Liver (tissue), 9 donors: ENCODE data around the gene AP5Z1. TPM values are rescaled to one million over a fixed set of nuclear protein-coding genes. Genes with fewer than 3 reads are reported as not detected.

Source experiments
- DNase-seq: peaks from one replicate; pipeline ENCODE4 v3.0.0-alpha.2; 2017; ENCODE audit warnings: low spot score
- H3K27ac ChIP-seq, 2 donors: one replicate each; pipeline ENCODE4 v1.7.0; 2013; ENCODE audit warnings: inconsistent platforms in 2 of 2, low read length in 2 of 2, control low read depth in 1 of 2, low read depth in 1 of 2, mild to moderate bottlenecking in 1 of 2
- H3K27me3 ChIP-seq, 4 donors: one replicate each; pipeline versions ENCODE4 v1.6.1 to v1.7.0; 2013; ENCODE audit warnings: low read length in 3 of 4, inconsistent platforms in 1 of 4, mild to moderate bottlenecking in 1 of 4, moderate library complexity in 1 of 4; ENCODE audit not compliant: control insufficient read depth in 4 of 4, insufficient read depth in 4 of 4
- H3K36me3 ChIP-seq, 4 donors: one replicate each; pipeline versions ENCODE4 v1.6.1 to v1.7.0; 2013; ENCODE audit warnings: low read length in 3 of 4, mild to moderate bottlenecking in 3 of 4, low read depth in 1 of 4, moderate library complexity in 1 of 4; ENCODE audit not compliant: control insufficient read depth in 4 of 4, insufficient read depth in 3 of 4
- H3K4me1 ChIP-seq, 4 donors: one replicate each; pipeline versions ENCODE4 v1.6.1 to v1.7.0; 2013; ENCODE audit warnings: low read length in 3 of 4, mild to moderate bottlenecking in 3 of 4, moderate library complexity in 1 of 4; ENCODE audit not compliant: control insufficient read depth in 4 of 4, insufficient read depth in 4 of 4
- H3K4me3 ChIP-seq, 3 donors: one replicate each; pipeline versions ENCODE4 v1.6.1 to v1.7.0; 2013; ENCODE audit warnings: low read length in 3 of 3, control low read depth in 1 of 3, low read depth in 1 of 3, mild to moderate bottlenecking in 1 of 3
- H3K9ac ChIP-seq, 2 donors: one replicate each; pipeline ENCODE4 v1.7.0; 2013; ENCODE audit warnings: low read length in 2 of 2, mild to moderate bottlenecking in 2 of 2, moderate library complexity in 2 of 2, control low read depth in 1 of 2, low read depth in 1 of 2
- H3K9me3 ChIP-seq, 4 donors: one replicate each; pipeline versions ENCODE4 v1.6.1 to v1.7.0; 2013; ENCODE audit warnings: low read length in 3 of 4; ENCODE audit not compliant: control insufficient read depth in 4 of 4
- ATF3 ChIP-seq: IDR thresholded peaks from 2 replicates; pipeline ENCODE4 v1.6.1; 2016; ENCODE audit warnings: antibody characterized with exemption
- CTCF ChIP-seq: fragments of 150-350 bp; IDR thresholded peaks from 2 replicates; pipeline ENCODE4 v1.5.1; 2017; ENCODE audit warnings: improper control_type of control experiment, low read depth, low read length; ENCODE audit not compliant: missing input control
- EGR1 ChIP-seq, 2 donors: IDR thresholded peaks; 2 replicates each; pipeline ENCODE4 v1.6.1; 2016 to 2018; ENCODE audit warnings: antibody characterized with exemption in 2 of 2, low read depth in 2 of 2
- FOXA1 ChIP-seq: IDR thresholded peaks from 2 replicates; pipeline ENCODE4 v1.6.1; 2016; ENCODE audit warnings: antibody characterized with exemption
- GABPA ChIP-seq, 2 donors: IDR thresholded peaks in 1 of 2; conservative IDR thresholded peaks in 1 of 2; 2 replicates each; pipeline ENCODE4 v1.6.1; 2016; ENCODE audit warnings: antibody characterized with exemption in 2 of 2, mild to moderate bottlenecking in 1 of 2, moderate library complexity in 1 of 2
- HNF4G ChIP-seq: IDR thresholded peaks from 2 replicates; pipeline ENCODE4 v1.6.1; 2016; ENCODE audit warnings: antibody characterized with exemption
- JUND ChIP-seq, 2 donors: IDR thresholded peaks; 2 replicates each; pipeline ENCODE4 v1.6.1; 2016; ENCODE audit warnings: antibody characterized with exemption in 2 of 2
- MAX ChIP-seq: IDR thresholded peaks from 2 replicates; pipeline ENCODE4 v1.6.1; 2016; ENCODE audit warnings: antibody characterized with exemption
- NR2F2 ChIP-seq: IDR thresholded peaks from 2 replicates; pipeline ENCODE4 v1.6.1; 2016; ENCODE audit warnings: antibody characterized with exemption
- RAD21 ChIP-seq, 2 donors: IDR thresholded peaks; 2 replicates each; pipeline ENCODE4 v1.6.1; 2016; ENCODE audit warnings: antibody characterized with exemption in 2 of 2, mild to moderate bottlenecking in 2 of 2
- REST ChIP-seq: IDR thresholded peaks from 2 replicates; pipeline ENCODE4 v1.6.1; 2016; ENCODE audit warnings: antibody characterized with exemption, mild to moderate bottlenecking
- RXRA ChIP-seq, 2 donors: IDR thresholded peaks; 2 replicates each; pipeline ENCODE4 v1.6.1; 2017 to 2018; ENCODE audit warnings: antibody characterized with exemption in 2 of 2, mild to moderate bottlenecking in 1 of 2
- SP1 ChIP-seq: IDR thresholded peaks from 2 replicates; pipeline ENCODE4 v1.6.1; 2018; ENCODE audit warnings: antibody characterized with exemption, mild to moderate bottlenecking
- TAF1 ChIP-seq: conservative IDR thresholded peaks from 2 replicates; pipeline ENCODE4 v1.6.1; 2016; ENCODE audit warnings: antibody characterized with exemption, mild to moderate bottlenecking
- YY1 ChIP-seq: IDR thresholded peaks from 2 replicates; pipeline ENCODE4 v1.6.1; 2016; ENCODE audit warnings: antibody characterized with exemption, mild to moderate bottlenecking
- WGBS: extraction: QIAGEN DNeasy Blood & Tissue Kit; methylation state at CpG from one replicate; pipeline ENCODE4 v1.1.7; 2013; 5-methylcytosine and 5-hydroxymethylcytosine counted together
- polyA plus RNA-seq, 2 donors: library from polyadenylated mRNA; stranded (reverse) in 1 of 2; unstranded in 1 of 2; fragments of 200-250 nt in 1 of 2; fragments of >200 nt in 1 of 2; fragmentation: Nextera tagmentation in 1 of 2; extraction: Ambion mirVana in 1 of 2; gene quantifications; one replicate each; pipeline versions ENCODE4 v1.2.1 to v1.2.3, GENCODE V29; 2013 to 2015
- total RNA-seq, 2 donors: library from RNA; depleted of rRNA; stranded (reverse); fragments of >200 nt; gene quantifications; one replicate each; pipeline ENCODE4 v1.2.3, GENCODE V29; 2014
- TF ChIP-seq, protein P1 (sequence below): IDR thresholded peaks from 2 replicates; pipeline ENCODE4 v1.6.1; 2016; ENCODE audit warnings: antibody characterized with exemption
- donor health status: healthy.
- donor health status: healthy.
- donor health status: healthy.
- donor health status: healthy.
- donor health status: healthy.

The AP5Z1 gene
- total and polyA plus RNA-seq, 4 donors = 10.2 to 16.0 (median 14.2) TPM

DNA sequence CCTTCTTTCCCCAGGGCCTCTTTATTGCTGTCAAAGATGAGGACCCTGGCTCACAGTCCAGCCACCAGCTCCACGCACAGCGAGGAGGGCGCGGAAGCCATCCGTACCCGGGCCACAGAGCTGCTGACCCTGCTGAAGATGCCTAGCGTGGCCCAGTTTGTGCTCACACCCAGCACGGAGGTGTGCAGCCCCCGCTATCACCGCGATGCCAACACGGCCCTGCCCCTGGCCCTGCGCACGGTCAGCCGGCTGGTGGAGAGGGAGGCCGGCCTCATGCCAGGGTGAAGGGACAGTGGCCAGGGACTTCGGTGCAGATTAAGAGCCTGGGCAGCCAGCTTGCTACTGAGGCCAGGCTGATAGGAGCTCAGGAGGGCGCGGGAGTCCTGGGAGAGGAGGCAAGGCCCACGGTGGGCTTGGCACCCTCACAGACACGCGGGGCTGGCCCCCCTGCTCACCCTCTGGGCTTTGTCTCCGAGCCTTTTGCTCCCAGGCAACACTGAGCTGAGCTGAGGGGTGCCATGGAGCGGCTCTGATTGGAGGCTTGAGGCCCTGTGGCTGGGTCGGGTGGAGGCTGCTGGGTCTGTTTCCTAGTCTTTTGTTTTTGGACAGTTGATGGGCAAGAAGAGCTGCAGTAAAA, 15.8 kb downstream of the AP5Z1 start:
- Histone ChIP-seq H3K4me3 (no peak overlapping the region), H3K36me3 (peaks cover 12 to 55% (median 21%) of the 10 kb centered on the region in 4 donors), H3K27me3 (no peaks in the 10 kb centered on the region), H3K27ac (no peak overlapping the region), H3K9ac (no peak overlapping the region), H3K9me3 (no peaks in the 10 kb centered on the region), H3K4me1 (peaks cover 0 to 3% (median 0%) of the 10 kb centered on the region in 4 donors)
- TF ChIP-seq MAX (no peak), ATF3 (no peak), EGR1 (IDR thresholded peaks at IDR 0.05; ENCODE audit: low read depth in 2 of 2) (no peak), RXRA (IDR thresholded peaks at IDR 0.05) (no peak), FOXA1 (no peak), SP1 (no peak), TAF1 (no peak)
- TF ChIP-seq, protein P1, sequence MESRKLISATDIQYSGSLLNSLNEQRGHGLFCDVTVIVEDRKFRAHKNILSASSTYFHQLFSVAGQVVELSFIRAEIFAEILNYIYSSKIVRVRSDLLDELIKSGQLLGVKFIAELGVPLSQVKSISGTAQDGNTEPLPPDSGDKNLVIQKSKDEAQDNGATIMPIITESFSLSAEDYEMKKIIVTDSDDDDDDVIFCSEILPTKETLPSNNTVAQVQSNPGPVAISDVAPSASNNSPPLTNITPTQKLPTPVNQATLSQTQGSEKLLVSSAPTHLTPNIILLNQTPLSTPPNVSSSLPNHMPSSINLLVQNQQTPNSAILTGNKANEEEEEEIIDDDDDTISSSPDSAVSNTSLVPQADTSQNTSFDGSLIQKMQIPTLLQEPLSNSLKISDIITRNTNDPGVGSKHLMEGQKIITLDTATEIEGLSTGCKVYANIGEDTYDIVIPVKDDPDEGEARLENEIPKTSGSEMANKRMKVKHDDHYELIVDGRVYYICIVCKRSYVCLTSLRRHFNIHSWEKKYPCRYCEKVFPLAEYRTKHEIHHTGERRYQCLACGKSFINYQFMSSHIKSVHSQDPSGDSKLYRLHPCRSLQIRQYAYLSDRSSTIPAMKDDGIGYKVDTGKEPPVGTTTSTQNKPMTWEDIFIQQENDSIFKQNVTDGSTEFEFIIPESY = no peak
- no peak for DNase-seq
- WGBS = 97% methylated on average over 25 of the region's 25 CpGs

DNA sequence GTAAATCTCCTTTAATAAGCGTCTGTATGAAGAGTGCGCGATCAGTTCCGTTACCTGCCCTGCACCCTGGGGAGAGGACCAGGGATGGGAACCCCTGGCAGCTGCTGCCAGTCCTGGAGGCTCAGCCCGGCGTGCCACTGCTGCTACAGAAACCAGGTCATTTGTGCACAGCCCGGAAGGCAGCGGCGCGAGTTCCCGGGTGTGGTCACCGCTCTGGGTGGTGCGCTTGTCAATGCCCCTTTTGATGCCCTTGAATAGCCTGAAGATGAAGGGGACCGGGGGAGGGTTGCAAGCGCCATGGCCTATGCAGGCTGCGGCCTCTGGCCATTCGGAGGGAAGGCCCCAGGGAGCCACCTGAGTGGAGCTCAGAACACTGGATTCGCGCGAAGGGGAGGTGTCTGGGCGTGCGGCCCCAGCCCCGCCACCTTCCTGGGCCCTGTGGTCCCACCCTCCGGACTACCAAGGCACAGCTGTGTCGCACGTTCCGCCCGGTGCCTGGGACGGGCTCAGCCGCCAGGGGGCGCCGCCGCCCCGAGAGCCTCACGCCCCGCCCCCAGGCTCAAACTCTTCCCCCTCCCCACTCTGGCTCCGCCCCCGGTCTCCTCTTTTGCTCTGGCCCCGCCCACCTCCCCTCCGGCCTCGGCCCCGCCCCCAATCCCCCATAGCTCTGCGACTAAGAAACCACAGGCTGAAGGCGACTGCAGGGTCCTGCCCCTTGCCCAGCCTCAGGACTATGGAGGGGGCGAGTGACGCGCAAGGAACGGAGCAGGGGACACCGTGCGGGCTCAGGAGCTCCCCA, 16.5 kb downstream of the AP5Z1 start:
- Histone ChIP-seq H3K36me3 (peaks cover 10 to 47% (median 19%) of the 10 kb centered on the region in 4 donors), H3K4me3 (no peak overlapping the region), H3K27ac (peak overlapping the region in 1 of 2 donors; percentile 46), H3K9ac (no peak overlapping the region), H3K9me3 (no peaks in the 10 kb centered on the region), H3K4me1 (peaks cover 0 to 3% (median 0%) of the 10 kb centered on the region in 4 donors), H3K27me3 (no peaks in the 10 kb centered on the region)
- DNase-seq = peak; percentile 84
- WGBS = 78% methylated on average over 50 of the region's 50 CpGs
- TF ChIP-seq SP1 (no peak), CTCF (peak; percentile 29)

- H3K27me3 ChIP-seq = no peaks in the 10 kb centered on the region
- H3K27ac ChIP-seq = peak overlapping the region in 1 of 2 donors; percentile 46
- DNase-seq = no peak
- peaks cover 0 to 3% (median 0%) of the 10 kb centered on the region in 4 donors for H3K4me1 ChIP-seq
- peaks cover 8 to 41% (median 16%) of the 10 kb centered on the region in 4 donors for H3K36me3 ChIP-seq
- H3K9ac ChIP-seq = no peak overlapping the region
- no peaks in the 10 kb centered on the region for H3K9me3 ChIP-seq
- no peak overlapping the region for H3K4me3 ChIP-seq
- 69% methylated on average over 47 of the region's 47 CpGs for WGBS
- TF ChIP-seq YY1 (no peak), HNF4G (no peak), GABPA (IDR thresholded peaks at IDR 0.05 in 1 of 2, conservative IDR thresholded peaks at IDR 0.05 in 1 of 2) (no peak), FOXA1 (no peak), REST (no peak), ATF3 (no peak), JUND (IDR thresholded peaks at IDR 0.05) (no peak), NR2F2 (no peak), RAD21 (IDR thresholded peaks at IDR 0.05) (no peak), RXRA (IDR thresholded peaks at IDR 0.05) (no peak), EGR1 (IDR thresholded peaks at IDR 0.05; ENCODE audit: low read depth in 2 of 2) (no peak), MAX (no peak), TAF1 (no peak)
Measured at GRCh38 chr7:4792537-4793126, 17.2 kb downstream of the AP5Z1 start.
